Dendritic cell treated with granulocyte-macrophage colony-stimulating factor and Interleukin-4, amounts not matched to agents 40 ng/mL and 50 ng/mL, for 4 days (primary cell): Measurements from ENCODE around the gene ZNF549.
"Not testable (repeated sequence)": the region's sequence is repeated elsewhere in the genome, so short reads cannot be mapped to it uniquely, and the experiment has no call there.

Experiments
- H3K27ac Mint-ChIP-seq: one replicate; pipeline ENCODE4 v1.8.0; 2022; ENCODE audit warnings: mild to moderate bottlenecking, mixed read lengths
- H3K27me3 Mint-ChIP-seq: one replicate; pipeline ENCODE4 v1.8.0; 2022; ENCODE audit warnings: mild to moderate bottlenecking, mixed read lengths
- H3K36me3 Mint-ChIP-seq: one replicate; pipeline ENCODE4 v1.8.0; 2022; ENCODE audit warnings: low read depth, mixed read lengths
- H3K4me1 Mint-ChIP-seq: one replicate; pipeline ENCODE4 v1.8.0; 2022; ENCODE audit warnings: low read depth, mixed read lengths
- H3K4me3 Mint-ChIP-seq: one replicate; pipeline ENCODE4 v1.8.0; 2022; ENCODE audit warnings: mild to moderate bottlenecking, moderate library complexity, mixed read lengths
- H3K9me3 Mint-ChIP-seq: one replicate; pipeline ENCODE4 v1.8.0; 2022; ENCODE audit warnings: mixed read lengths
- intact Hi-C: fragments of 100-400 bp; cut with micrococcal nuclease; formaldehyde crosslinking; loops from one replicate; pipeline ENCODE4 v1.15.0; 2022

Gene ZNF549

GRCh38 chr19:57527136-57527881, at the start of gene ZNF549:
Gene ZNF549, plus strand, starts transcription at chr19:57527356. Its CDS starts 218 bp downstream, at chr19:57527574.
- Mint-ChIP-seq H3K36me3 (peaks cover 41% of the 10 kb centered on the region), H3K4me1 (peaks cover 13% of the 10 kb centered on the region), H3K4me3 (peak within 1 kb of the TSS; percentile 86), H3K9me3 (peaks cover 50% of the 10 kb centered on the region), H3K27me3 (peaks cover 1% of the 10 kb centered on the region), H3K27ac (peak within 1 kb of the TSS; percentile 86)
- intact Hi-C loops, result loop anchor here (1.0 to 2.0 kb wide), 3 partner anchors 28 to 51 kb away; partner anchors contain the start of genes ZNF416, ZNF550 and ZNF773

GRCh38 chr19:57487477-57488298, 39.5 kb upstream of the ZNF549 start, which contains the start of gene ZNF419:
Gene ZNF419, plus strand, starts transcription at chr19:57487750. Its CDS starts 201 bp downstream, at chr19:57487951.
- intact Hi-C loops, H3K27me3 Mint-ChIP-seq, H3K4me1 Mint-ChIP-seq: not testable (repeated sequence)
- Mint-ChIP-seq H3K36me3 (peaks cover 30% of the 10 kb centered on the region), H3K4me3 (peak within 1 kb of the TSS; percentile 75), H3K9me3 (peaks cover 67% of the 10 kb centered on the region), H3K27ac (peak within 1 kb of the TSS; percentile 62)

- not testable (repeated sequence) for H3K27ac Mint-ChIP-seq
These were observed 38.9 kb upstream of the ZNF549 start for GRCh38 chr19:57488299-57488644.

GRCh38 chr19:57499332-57499679, 27.9 kb upstream of the ZNF549 start:
- Mint-ChIP-seq H3K9me3 (peaks cover 89% of the 10 kb centered on the region), H3K4me3 (peak overlapping the region; percentile 78), H3K27ac (peak overlapping the region; percentile 72), H3K4me1 (peaks cover 17% of the 10 kb centered on the region), H3K36me3 (peaks cover 61% of the 10 kb centered on the region)
- intact Hi-C loops, result loop anchor here (1.0 kb wide), 1 partner anchor 28 kb away; the partner anchor contains the start of gene ZNF549
- not testable (repeated sequence) for H3K27me3 Mint-ChIP-seq

More at GRCh38 chr19:57488299-57488644, 38.9 kb upstream of the ZNF549 start:
- Mint-ChIP-seq H3K9me3 (peaks cover 73% of the 10 kb centered on the region), H3K36me3 (peaks cover 36% of the 10 kb centered on the region), H3K4me3 (peak overlapping the region; percentile 75)
- H3K4me1 Mint-ChIP-seq, intact Hi-C loops, H3K27me3 Mint-ChIP-seq: not testable (repeated sequence)

- Mint-ChIP-seq H3K4me1 (peaks cover 17% of the 10 kb centered on the region), H3K4me3 (peak within 1 kb of the TSS; percentile 78), H3K9me3 (peaks cover 89% of the 10 kb centered on the region), H3K27ac (peak within 1 kb of the TSS; percentile 72), H3K36me3 (peaks cover 61% of the 10 kb centered on the region)
- H3K27me3 Mint-ChIP-seq, result not testable (repeated sequence)
- intact Hi-C loops, result loop anchor here (1.0 kb wide), 1 partner anchor 27 kb away; the partner anchor contains the start of gene ZNF549
These were observed 27.3 kb upstream of the ZNF549 start, which contains the start of gene ZNF773 for GRCh38 chr19:57499680-57500395. Gene ZNF773, plus strand, starts transcription at chr19:57499938. Its CDS starts 143 bp downstream, at chr19:57500081.

GRCh38 chr19:57500400-57500799, 26.8 kb upstream of the ZNF549 start:
- Mint-ChIP-seq H3K4me1 (peaks cover 17% of the 10 kb centered on the region), H3K36me3 (peaks cover 61% of the 10 kb centered on the region), H3K4me3 (peak overlapping the region; percentile 78), H3K27ac (peak overlapping the region; percentile 72), H3K9me3 (peaks cover 89% of the 10 kb centered on the region)
- intact Hi-C loops, H3K27me3 Mint-ChIP-seq: not testable (repeated sequence)

- H3K4me3 Mint-ChIP-seq, result no peak overlapping the region
- H3K36me3 Mint-ChIP-seq, result peaks cover 76% of the 10 kb centered on the region
- H3K9me3 Mint-ChIP-seq, result peaks cover 92% of the 10 kb centered on the region
- peaks cover 1% of the 10 kb centered on the region for H3K4me1 Mint-ChIP-seq
- no peak overlapping the region for H3K27ac Mint-ChIP-seq
- no peaks in the 10 kb centered on the region for H3K27me3 Mint-ChIP-seq
- intact Hi-C loops, result no loop called here
These were observed 21.0 kb upstream of the ZNF549 start for GRCh38 chr19:57506163-57506562.

- Mint-ChIP-seq H3K9me3 (peaks cover 92% of the 10 kb centered on the region), H3K4me3 (no peak overlapping the region), H3K4me1 (no peaks in the 10 kb centered on the region), H3K27ac (no peak overlapping the region), H3K36me3 (peaks cover 46% of the 10 kb centered on the region), H3K27me3 (no peaks in the 10 kb centered on the region)
- intact Hi-C loops, result no loop called here
These were observed 15.7 kb upstream of the ZNF549 start for GRCh38 chr19:57511484-57511883.

- H3K4me1 Mint-ChIP-seq, result no peaks in the 10 kb centered on the region
- peaks cover 32% of the 10 kb centered on the region for H3K36me3 Mint-ChIP-seq
- intact Hi-C loops, result no loop called here
- H3K9me3 Mint-ChIP-seq, result peaks cover 93% of the 10 kb centered on the region
- no peak overlapping the region for H3K27ac Mint-ChIP-seq
- no peak overlapping the region for H3K4me3 Mint-ChIP-seq
- H3K27me3 Mint-ChIP-seq, result no peaks in the 10 kb centered on the region
These were observed 14.3 kb upstream of the ZNF549 start for GRCh38 chr19:57512845-57513244.

- intact Hi-C loops, result no loop called here
- no peaks in the 10 kb centered on the region for H3K27me3 Mint-ChIP-seq
- no peak overlapping the region for H3K4me3 Mint-ChIP-seq
- H3K27ac Mint-ChIP-seq, result no peak overlapping the region
- H3K9me3 Mint-ChIP-seq, result peaks cover 91% of the 10 kb centered on the region
- no peaks in the 10 kb centered on the region for H3K4me1 Mint-ChIP-seq
- H3K36me3 Mint-ChIP-seq, result peaks cover 23% of the 10 kb centered on the region
These were observed 11.9 kb upstream of the ZNF549 start for GRCh38 chr19:57515255-57515654.

- intact Hi-C loops, H3K4me3 Mint-ChIP-seq, H3K4me1 Mint-ChIP-seq, H3K27ac Mint-ChIP-seq, H3K27me3 Mint-ChIP-seq: not testable (repeated sequence)
- Mint-ChIP-seq H3K36me3 (peaks cover 19% of the 10 kb centered on the region), H3K9me3 (peaks cover 85% of the 10 kb centered on the region)
These were observed 9.1 kb upstream of the ZNF549 start for GRCh38 chr19:57518021-57518420.

GRCh38 chr19:57537953-57538547, 10.9 kb downstream of the ZNF549 start:
- Mint-ChIP-seq H3K27me3 (no peaks in the 10 kb centered on the region), H3K36me3 (peaks cover 100% of the 10 kb centered on the region), H3K4me1 (no peaks in the 10 kb centered on the region), H3K9me3 (peaks cover 100% of the 10 kb centered on the region), H3K4me3 (no peak overlapping the region), H3K27ac (no peak overlapping the region)
- intact Hi-C loops, result no loop called here

- intact Hi-C loops, result no loop called here
- no peaks in the 10 kb centered on the region for H3K27me3 Mint-ChIP-seq
- H3K27ac Mint-ChIP-seq, result no peak overlapping the region
- no peak overlapping the region for H3K4me3 Mint-ChIP-seq
- peaks cover 97% of the 10 kb centered on the region for H3K36me3 Mint-ChIP-seq
- H3K9me3 Mint-ChIP-seq, result peaks cover 98% of the 10 kb centered on the region
- H3K4me1 Mint-ChIP-seq, result no peaks in the 10 kb centered on the region
These were observed 19.4 kb downstream of the ZNF549 start for GRCh38 chr19:57546513-57546912.
